Skeletal muscle tissue (tissue), 4 donors: ENCODE results near the gene GPR61. TPM values are rescaled to one million over a fixed set of nuclear protein-coding genes. Genes with fewer than 3 reads are reported as not detected.
A peak's percentile ranks its signal among the peaks of the same experiment; 100 is the strongest.

Experiments used
- H3K27ac ChIP-seq: one replicate; pipeline ENCODE4 v1.7.0; 2013; ENCODE audit warnings: mild to moderate bottlenecking, low read depth, low read length, inconsistent platforms
- H3K27me3 ChIP-seq, 3 donors: one replicate each; pipeline ENCODE4 v1.7.0; 2013; ENCODE audit warnings: low read length in 3 of 3; ENCODE audit not compliant: control insufficient read depth in 3 of 3, insufficient read depth in 3 of 3
- H3K36me3 ChIP-seq, 3 donors: one replicate each; pipeline ENCODE4 v1.7.0; 2013; ENCODE audit warnings: low read length in 3 of 3; ENCODE audit not compliant: control insufficient read depth in 3 of 3, insufficient read depth in 3 of 3
- H3K4me1 ChIP-seq, 3 donors: one replicate each; pipeline ENCODE4 v1.7.0; 2013; ENCODE audit warnings: low read length in 3 of 3, mild to moderate bottlenecking in 3 of 3; ENCODE audit not compliant: control insufficient read depth in 3 of 3, insufficient read depth in 3 of 3
- H3K4me3 ChIP-seq, 3 donors: one replicate each; pipeline ENCODE4 v1.7.0; 2013; ENCODE audit warnings: low read length in 3 of 3
- H3K9ac ChIP-seq, 3 donors: one replicate each; pipeline ENCODE4 v1.7.0; 2013; ENCODE audit warnings: low read length in 3 of 3, mild to moderate bottlenecking in 3 of 3, moderate library complexity in 2 of 3, low read depth in 1 of 3
- H3K9me3 ChIP-seq, 3 donors: one replicate each; pipeline ENCODE4 v1.7.0; 2013; ENCODE audit warnings: low read length in 3 of 3; ENCODE audit not compliant: control insufficient read depth in 3 of 3
- total RNA-seq: library from RNA; depleted of rRNA; stranded (reverse); fragments of >200 nt; gene quantifications from one replicate; pipeline ENCODE4 v1.2.3, GENCODE V29; 2014
- donor health status: Osteomylitis.

Gene GPR61
- total RNA-seq, 1 donor from 2014 or later, result 0.52 TPM

- Histone ChIP-seq H3K4me1 (peaks cover 68 to 85% (median 76%) of the 10 kb centered on the region in 3 donors), H3K27ac (peak overlapping the region; percentile 97), H3K4me3 (peak overlapping the region in 1 of 3 donors; percentile 24)
Measured at GRCh38 chr1:109534307-109534858, 5.3 kb upstream of the GPR61 start.

GRCh38 chr1:109535481-109535880 lies 4.2 kb upstream of the GPR61 start:
- Histone ChIP-seq H3K36me3 (no peaks in the 10 kb centered on the region), H3K4me3 (peak overlapping the region; percentile 11 to 56 (median 43)), H3K27me3 (no peaks in the 10 kb centered on the region), H3K4me1 (peaks cover 62 to 82% (median 74%) of the 10 kb centered on the region in 3 donors), H3K9ac (peak overlapping the region; percentile 43 to 84 (median 81)), H3K27ac (peak overlapping the region; percentile 97), H3K9me3 (no peaks in the 10 kb centered on the region)

More at GRCh38 chr1:109534307-109534858, 5.3 kb upstream of the GPR61 start:
- Histone ChIP-seq H3K9ac (peak overlapping the region; percentile 43 to 84 (median 81)), H3K36me3 (no peaks in the 10 kb centered on the region), H3K27me3 (no peaks in the 10 kb centered on the region), H3K9me3 (no peaks in the 10 kb centered on the region)

- peaks cover 61 to 81% (median 72%) of the 10 kb centered on the region in 3 donors for H3K4me1 ChIP-seq
- H3K4me3 ChIP-seq, result peak overlapping the region; percentile 41 to 70 (median 43)
- H3K9ac ChIP-seq, result peak overlapping the region; percentile 63 to 84 (median 81)
- peak overlapping the region; percentile 97 for H3K27ac ChIP-seq
- H3K9me3 ChIP-seq, result no peaks in the 10 kb centered on the region
- H3K27me3 ChIP-seq, result no peaks in the 10 kb centered on the region
- H3K36me3 ChIP-seq, result no peaks in the 10 kb centered on the region
Measured at GRCh38 chr1:109535971-109536491, 3.6 kb upstream of the GPR61 start.

GRCh38 chr1:109537450-109538178 lies 2.1 kb upstream of the GPR61 start:
- H3K9me3 ChIP-seq, result no peaks in the 10 kb centered on the region
- no peaks in the 10 kb centered on the region for H3K36me3 ChIP-seq
- H3K9ac ChIP-seq, result no peak overlapping the region
- peak overlapping the region; percentile 97 for H3K27ac ChIP-seq
- H3K27me3 ChIP-seq, result no peaks in the 10 kb centered on the region
- peaks cover 45 to 76% (median 63%) of the 10 kb centered on the region in 3 donors for H3K4me1 ChIP-seq
- H3K4me3 ChIP-seq, result no peak overlapping the region

- H3K27me3 ChIP-seq, result no peaks in the 10 kb centered on the region
- no peaks in the 10 kb centered on the region for H3K9me3 ChIP-seq
- H3K36me3 ChIP-seq, result no peaks in the 10 kb centered on the region
- no peak overlapping the region for H3K27ac ChIP-seq
- no peak overlapping the region for H3K4me3 ChIP-seq
- peaks cover 38 to 68% (median 55%) of the 10 kb centered on the region in 3 donors for H3K4me1 ChIP-seq
- no peak overlapping the region for H3K9ac ChIP-seq
Measured at GRCh38 chr1:109538827-109539555, 681 bp upstream of the GPR61 start.

GRCh38 chr1:109541102-109541501 lies 1.4 kb downstream of the GPR61 start:
- no peak overlapping the region for H3K4me3 ChIP-seq

GRCh38 chr1:109542657-109543056 lies 3.0 kb downstream of the GPR61 start:
- Histone ChIP-seq H3K9ac (no peak overlapping the region), H3K27ac (no peak overlapping the region), H3K9me3 (no peaks in the 10 kb centered on the region), H3K27me3 (no peaks in the 10 kb centered on the region), H3K36me3 (no peaks in the 10 kb centered on the region), H3K4me1 (peaks cover 26 to 51% (median 36%) of the 10 kb centered on the region in 3 donors), H3K4me3 (no peak overlapping the region)

More at GRCh38 chr1:109541102-109541501, 1.4 kb downstream of the GPR61 start:
- Histone ChIP-seq H3K27ac (no peak overlapping the region), H3K4me1 (peaks cover 23 to 53% (median 36%) of the 10 kb centered on the region in 3 donors), H3K9me3 (no peaks in the 10 kb centered on the region), H3K9ac (no peak overlapping the region), H3K36me3 (no peaks in the 10 kb centered on the region), H3K27me3 (no peaks in the 10 kb centered on the region)

GRCh38 chr1:109543283-109543987 lies 3.8 kb downstream of the GPR61 start:
- Histone ChIP-seq H3K4me3 (no peak overlapping the region), H3K27ac (no peak overlapping the region), H3K27me3 (no peaks in the 10 kb centered on the region), H3K9me3 (no peaks in the 10 kb centered on the region), H3K9ac (no peak overlapping the region), H3K4me1 (peaks cover 23 to 46% (median 31%) of the 10 kb centered on the region in 3 donors), H3K36me3 (no peaks in the 10 kb centered on the region)

- H3K9me3 ChIP-seq, result no peaks in the 10 kb centered on the region
- H3K36me3 ChIP-seq, result no peaks in the 10 kb centered on the region
- peaks cover 23 to 42% (median 31%) of the 10 kb centered on the region in 3 donors for H3K4me1 ChIP-seq
- H3K9ac ChIP-seq, result no peak overlapping the region
- H3K27me3 ChIP-seq, result no peaks in the 10 kb centered on the region
- no peak overlapping the region for H3K27ac ChIP-seq
- no peak overlapping the region for H3K4me3 ChIP-seq
Measured at GRCh38 chr1:109543988-109544735, 4.5 kb downstream of the GPR61 start.
